CD4-positive, alpha-beta T cell treated with Interleukin-17A for 4 hours (primary cell): ENCODE measurements around the gene JMJD6.
"Not testable (repeated sequence)": the region's sequence is repeated elsewhere in the genome, so short reads cannot be mapped to it uniquely, and the experiment has no call there.

ENCODE experiments used
- DNase-seq: peaks from one replicate; pipeline ENCODE4 v3.0.0-alpha.2; 2020; ENCODE audit warnings: mixed read lengths

The JMJD6 gene

DNA sequence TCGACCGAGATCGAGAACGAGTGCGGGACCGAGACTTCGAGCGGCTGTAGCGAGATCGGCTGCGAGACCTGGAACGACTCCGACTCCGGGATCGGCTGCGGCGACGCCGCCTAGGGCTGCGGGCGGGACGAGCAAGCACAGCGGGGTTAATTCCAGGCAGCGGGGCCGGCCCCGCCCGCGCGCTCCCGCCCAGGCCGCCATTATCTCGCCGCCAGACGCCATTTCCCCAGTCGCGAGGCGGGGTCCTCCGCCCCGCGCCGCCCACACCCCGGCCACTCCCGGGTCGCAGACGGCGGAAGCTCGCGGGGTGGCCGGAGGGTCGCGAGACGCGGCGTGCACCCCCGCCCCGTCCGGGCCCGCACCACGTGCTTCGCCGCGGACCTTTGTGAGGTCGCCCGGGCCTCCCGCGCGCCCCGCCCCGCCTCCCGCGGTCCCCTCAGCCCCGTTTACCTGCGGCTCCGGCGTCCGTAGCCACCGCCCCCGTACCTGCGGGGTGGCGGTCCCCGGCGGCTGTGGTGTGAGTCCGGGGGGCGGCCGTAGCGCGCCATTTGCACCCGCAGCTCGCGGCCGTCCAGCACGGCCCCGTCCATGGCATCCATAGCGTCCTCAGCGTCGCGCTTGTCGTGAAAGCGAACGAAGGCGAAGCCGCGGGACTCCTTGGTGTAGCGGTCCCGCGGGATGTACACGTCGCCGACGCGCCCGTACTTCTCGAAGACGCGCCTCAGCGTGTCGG lies 10.1 kb upstream of the JMJD6 start:
- peak; percentile 80 for DNase-seq

DNA sequence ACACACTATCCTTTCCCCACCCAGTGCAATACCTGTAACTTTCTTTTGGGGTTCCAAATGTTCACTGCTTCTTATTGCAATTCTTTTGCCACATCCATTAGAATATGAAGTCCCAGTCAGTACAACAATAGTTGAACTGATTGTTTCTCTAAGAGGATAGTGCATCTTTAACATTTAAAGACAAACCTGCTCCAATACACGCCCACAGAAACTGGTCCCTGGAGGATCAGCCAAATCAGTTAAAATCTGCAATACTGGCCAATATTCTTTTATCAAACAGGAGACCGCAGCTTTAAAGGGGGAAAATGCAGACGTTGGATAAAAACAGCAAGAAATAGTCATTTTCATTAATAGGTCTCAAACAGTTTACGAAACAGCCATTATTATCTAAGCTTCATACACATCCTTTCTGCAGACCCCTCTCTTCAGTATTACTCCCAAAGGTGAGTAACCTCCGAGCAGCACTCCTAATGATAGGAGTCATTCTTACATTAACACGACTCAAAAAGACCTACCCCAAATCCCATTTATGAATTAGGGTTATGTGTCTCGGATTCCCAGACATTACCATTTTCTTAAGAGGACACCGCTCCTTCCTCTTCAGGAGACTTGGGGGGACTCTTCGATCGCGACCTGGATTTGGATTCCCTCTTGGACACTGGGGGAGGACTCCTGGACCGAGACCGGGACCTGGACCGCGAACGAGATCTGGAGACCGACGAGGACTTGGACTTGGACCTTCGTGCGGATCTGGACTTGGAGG lies 9.4 kb upstream of the JMJD6 start:
- DNase-seq = no peak

DNA sequence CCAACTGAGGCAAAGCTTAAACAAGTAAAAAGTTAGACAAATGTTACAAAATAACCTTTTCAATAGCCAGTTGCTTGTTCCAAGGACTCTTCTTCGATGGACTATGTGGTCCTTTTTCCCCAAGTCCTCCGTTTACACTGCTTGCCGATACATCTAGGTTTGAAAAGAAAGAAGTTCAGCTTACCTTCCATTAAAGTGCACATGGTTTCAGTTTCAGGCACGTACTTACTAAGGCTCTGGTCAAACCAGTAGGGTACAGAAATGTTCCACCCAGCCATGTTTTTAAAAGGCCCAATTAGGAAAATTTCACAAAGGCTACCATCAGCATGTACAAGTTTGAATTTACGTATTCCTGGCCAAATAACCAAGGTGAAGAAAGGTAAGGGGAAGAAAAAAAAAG lies 8.6 kb upstream of the JMJD6 start:
- no peak for DNase-seq

DNA sequence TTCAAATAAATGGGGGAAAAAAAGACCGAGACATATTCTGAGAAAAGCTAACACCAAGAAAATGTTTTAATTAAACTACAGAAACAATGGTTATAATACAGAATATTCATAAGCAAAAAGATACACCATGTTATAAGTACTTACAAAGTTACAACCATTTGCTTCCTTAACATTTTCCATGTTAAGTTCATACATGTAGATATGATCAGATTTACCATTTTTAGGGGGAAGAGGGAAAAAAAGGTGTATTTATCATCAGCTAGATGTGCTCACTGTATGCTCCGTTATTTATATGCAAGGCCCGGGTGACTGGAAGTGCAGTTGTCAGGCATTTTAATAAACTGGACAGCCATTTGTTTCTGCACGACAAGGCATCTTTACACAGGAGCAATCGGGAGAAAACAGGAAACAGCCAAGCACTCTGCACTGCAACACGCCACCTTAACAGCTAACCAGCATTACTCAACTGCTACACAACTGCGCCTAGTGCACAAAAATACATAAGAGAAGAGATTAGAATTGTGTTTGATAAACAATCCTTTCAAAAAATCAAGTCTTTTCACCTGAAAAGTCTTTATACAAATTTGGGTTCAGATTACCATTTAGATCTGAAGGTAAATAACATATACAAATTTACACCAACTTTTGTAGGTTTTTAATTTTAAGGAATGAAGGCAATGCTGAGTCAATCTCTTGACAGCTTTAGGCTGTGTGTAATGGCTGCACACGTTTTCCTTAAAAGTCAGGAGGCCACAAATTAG lies 7.9 kb upstream of the JMJD6 start:
- peak; percentile 52 for DNase-seq

DNA sequence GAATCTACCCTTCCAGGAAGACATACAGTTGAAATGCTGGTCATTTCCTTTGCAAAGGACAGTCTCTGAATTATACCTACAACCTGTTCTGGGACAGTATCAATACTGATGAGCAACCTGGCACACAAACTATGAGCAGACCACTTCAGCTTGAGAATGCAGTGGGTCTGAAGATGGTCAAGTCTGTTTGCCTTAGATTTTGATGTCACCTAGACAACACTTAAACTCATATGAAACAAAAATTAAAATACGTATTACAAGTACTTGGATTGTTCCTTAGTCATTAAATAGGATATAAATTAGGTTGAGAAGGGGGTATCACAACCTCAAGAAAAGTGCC lies 7.2 kb upstream of the JMJD6 start:
- DNase-seq = no peak

DNA sequence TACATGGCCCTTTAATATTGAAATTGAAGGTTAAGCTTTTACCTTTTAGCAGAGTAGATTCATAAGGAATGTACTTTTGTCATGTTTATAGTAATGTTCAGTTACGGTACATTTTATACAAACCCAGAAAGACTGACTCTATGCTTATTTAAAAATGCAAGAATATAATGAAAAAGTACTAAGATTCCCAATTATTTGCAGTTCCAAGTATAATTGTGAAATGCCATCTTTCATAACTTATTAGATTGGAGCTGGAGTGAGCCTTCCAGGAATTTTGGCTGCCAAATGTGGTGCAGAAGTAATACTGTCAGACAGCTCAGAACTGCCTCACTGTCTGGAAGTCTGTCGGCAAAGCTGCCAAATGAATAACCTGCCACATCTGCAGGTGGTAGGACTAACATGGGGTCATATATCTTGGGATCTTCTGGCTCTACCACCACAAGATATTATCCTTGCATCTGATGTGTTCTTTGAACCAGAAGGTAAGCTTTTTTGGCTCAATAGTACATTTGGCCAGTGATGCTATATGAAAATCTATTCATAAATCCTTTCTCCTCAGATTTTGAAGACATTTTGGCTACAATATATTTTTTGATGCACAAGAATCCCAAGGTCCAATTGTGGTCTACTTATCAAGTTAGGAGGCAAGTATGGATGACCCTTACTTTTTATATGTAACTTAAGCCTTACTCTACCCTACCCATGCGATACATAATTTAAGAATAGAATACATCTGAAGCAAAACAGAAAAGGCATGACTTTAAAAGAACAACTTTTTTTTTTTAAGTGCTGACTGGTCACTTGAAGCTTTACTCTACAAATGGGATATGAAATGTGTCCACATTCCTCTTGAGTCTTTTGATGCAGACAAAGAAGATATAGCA lies 6.6 kb upstream of the JMJD6 start:
- no peak for DNase-seq

DNA sequence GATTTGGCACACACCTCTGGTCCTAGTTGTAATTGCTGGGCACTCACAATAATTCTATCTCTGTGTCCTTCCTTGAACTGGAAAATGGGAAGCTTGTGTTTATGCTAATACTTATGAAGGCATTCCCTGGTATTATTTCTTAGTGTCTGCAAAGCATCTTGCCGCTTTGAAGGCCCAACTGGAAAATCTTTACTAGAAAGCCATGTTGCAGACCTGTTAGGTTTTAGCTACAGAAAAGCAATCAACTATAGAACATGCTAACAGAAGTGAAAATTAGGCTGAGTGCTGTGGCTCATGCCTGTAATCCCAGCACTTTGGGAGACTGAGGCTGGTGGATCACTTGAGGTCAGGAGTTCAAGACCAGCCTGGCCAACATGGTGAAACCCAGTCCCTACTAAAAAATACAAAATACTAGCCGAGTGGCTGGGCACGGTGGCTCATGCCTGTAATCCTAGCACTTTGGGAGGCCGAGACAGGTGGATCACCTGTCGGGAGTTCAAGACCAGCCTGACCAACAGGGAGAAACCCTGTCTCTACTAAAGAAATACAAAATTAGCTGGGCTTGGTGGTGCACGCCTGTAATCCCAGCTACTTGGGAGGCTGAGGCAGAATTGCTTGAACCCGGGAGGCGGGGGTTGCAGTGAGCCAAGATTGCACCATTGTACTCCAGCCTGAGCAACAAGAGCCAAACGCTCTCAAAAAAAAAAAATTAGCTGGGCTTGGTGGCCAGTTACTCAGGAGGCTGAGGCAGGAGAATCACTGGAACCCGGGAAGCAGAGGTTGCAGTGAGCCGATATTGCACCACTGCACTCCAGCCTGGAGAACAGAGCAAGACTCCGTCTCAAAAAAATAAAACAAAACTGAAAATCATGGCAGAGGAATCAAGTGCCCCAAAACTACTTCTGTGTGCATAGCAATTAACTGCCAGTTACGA lies 5.7 kb upstream of the JMJD6 start:
- DNase-seq = not testable (repeated sequence)

DNA sequence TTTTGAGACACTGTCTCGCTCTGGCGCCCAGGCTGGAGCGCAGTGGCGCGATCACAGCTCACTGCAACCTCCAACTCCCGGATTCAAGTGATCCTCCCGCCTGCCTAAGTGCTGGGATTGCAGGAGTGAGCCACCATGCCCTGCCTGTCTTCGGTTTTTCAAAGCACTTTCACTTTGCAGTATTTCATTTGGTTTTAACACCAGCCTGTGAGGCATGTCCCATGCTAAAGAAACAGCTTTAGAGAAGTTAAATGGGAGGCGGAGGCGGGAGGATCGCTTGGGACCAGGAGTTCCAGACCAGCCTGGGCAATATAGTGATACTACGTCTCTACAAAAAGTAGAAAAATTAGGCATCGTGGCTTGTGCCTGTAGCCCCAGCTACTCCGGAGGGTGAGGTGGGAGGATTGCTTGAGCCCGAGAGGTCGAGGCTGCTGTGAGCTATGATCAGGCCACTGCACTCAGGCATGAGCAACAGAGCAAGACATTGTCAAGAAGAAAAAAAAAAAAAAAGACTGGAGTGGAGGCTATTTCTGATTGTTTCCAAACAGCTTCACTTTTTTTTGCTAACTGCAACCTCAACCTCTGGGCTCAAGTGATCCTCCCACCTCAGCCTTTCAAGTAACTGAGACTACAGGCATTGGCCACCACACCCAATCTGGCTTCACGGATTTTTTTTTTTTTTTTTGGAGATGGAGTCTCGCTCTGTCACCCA lies 1.5 kb upstream of the JMJD6 start:
- peak; percentile 20 for DNase-seq

DNA sequence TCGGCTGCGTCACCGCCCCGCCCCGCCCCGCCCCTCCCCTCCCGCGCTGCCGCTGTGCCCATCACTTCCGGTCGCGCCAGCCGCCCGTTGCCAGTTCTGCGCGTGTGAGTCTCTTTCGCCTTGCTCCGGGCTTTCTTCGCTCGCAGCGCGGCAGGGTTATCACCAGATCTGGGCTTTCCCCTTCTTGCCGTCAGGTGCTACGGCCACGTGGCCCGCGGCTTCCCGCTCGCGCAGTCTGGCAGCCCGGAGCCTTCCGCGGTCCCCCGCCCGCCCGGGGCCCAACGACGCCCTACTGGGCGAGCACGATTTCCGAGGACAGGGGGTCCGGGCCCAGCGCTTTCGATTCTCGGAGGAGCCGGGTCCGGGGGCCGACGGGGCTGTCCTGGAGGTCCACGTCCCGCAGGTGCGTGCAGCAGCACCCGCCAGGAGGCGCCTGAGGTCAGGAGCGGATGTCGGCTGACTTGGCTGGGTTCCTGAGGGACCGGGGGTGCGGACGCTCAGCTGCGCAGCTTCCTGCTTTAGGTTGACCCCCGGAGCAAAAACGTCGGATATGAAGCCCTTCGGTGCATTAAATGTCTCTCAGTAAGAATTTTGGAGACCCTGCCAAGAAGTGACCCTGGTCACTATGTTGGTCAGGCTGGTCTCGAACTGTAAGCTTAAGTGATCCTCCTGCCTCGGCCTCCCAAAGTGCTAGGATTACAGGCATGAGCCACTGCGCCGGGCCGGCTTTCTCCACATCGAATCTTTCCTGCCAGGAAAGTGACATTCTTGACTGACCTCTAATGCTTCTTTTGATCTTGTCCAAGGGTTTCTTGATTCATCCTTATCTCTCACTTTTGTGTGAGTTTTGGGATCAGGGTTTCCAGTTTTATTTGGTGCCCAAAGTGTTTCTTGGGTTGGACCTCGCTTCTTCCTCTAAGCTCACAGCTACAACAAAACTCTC lies 641 bp upstream of the JMJD6 start, which contains the start of gene METTL23:
TSS of gene METTL23 (plus strand) at position 64 of the 943 bp plus-strand sequence. CDS start 2,872 bp downstream, outside the sequence.
- peak; percentile 86 for DNase-seq

DNA sequence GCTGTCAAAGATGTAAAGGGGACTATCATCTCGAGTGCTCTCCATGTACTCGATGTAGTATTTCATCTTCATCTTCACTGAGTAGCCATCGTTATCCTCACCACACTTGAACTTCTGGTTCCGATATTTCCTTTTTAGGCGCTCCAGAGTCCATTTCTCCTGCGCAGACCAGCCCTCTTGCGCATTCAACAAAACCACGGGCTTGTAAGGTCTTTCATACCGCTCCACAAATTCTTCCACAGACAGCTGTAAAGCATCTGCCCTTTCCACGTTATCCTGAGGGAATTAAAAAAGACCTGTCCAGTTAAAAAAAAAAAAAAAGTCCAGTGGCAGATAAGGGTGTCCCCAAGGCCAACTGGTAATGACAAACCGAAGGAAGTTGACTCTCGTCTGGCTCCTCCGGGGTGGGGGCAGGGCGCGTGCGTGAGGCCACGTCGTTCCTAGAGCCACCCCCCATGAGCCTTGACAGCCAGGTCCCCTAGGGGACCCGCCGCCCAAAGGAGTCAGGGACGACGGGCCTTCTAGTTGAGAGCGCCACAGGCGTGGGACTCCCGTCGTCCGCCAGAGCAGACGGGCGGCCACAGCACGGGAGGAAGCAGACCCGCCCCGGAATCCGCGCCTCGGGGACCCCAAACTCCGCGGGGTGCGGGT lies 701 bp downstream of the JMJD6 start:
- peak; percentile 76 for DNase-seq

DNA sequence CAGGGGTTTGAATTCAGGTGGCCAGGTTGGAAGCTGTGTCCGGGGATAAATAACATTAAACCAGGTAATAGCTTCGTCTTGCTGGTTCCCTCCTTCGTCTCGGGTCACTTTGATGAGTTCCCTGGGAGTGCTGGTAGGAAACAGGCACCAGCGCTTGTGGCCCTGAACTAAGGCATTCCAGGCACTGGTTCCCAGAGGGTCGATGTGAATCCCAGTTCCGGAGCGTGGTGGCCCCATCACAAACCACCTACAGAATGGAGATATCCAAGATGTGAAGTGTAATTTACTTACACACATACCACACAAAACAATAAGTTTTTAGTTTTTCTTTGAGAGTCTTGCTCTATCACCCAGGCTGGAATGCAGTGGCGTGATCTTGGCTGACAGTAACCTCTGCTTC lies 2.6 kb downstream of the JMJD6 start:
- DNase-seq = no peak

DNA sequence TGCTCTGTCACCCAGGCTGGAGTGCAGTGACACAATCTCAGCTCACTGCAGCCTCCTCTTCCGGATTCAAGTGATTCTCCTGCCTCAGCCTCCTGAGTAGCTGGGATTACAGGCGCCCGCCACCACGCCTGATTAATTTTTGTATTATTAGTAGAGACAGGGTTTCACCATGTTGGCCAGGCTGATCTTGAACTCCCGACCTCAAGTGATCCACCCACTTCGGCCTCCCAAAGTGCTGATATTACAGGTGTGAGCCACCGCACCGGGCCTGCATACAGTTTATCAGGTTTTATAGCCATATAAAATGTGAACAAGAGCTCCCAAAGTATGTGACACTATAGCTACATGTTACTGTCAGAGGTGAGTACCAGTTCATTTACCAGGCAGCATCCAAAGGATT lies 3.4 kb downstream of the JMJD6 start:
- DNase-seq = not testable (repeated sequence)

DNA sequence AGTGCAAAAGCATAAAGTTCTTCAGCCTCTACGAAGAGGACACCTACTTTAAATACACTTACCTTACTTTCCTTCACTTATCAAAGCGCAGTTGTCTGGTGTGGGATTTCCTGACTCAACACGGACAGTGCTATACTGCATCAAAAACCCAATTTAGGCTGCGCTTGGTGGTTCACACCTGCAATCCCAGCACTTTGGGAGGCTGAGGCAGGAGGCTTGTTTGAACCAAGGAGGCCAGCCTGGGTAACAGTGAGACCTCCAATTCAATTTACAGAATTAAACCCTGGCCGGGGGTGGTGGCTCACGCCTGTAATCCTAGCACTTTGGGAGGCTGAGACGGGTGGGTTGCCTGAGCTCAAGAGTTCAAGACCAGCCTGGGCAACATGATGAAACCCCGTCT lies 4.1 kb downstream of the JMJD6 start:
- DNase-seq = no peak

DNA sequence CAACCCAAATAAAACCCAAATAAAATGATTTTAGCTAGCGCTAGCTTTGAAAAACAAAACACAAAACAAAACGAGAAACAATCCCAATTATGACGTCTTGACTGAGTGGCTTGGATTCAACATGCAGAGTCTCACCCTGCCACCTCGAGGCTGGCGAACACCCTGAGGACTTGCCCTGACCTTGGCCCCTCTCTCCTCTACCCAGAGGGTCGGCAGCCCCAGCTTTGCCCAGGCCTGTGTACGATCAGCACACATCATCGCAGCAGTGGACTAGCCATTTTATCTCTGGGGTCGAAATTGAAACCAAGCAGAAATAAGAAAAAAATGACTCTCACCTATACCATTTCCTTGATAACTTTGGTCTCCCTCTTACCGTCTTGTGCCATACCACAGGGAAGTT lies 4.9 kb downstream of the JMJD6 start:
- DNase-seq = no peak

DNA sequence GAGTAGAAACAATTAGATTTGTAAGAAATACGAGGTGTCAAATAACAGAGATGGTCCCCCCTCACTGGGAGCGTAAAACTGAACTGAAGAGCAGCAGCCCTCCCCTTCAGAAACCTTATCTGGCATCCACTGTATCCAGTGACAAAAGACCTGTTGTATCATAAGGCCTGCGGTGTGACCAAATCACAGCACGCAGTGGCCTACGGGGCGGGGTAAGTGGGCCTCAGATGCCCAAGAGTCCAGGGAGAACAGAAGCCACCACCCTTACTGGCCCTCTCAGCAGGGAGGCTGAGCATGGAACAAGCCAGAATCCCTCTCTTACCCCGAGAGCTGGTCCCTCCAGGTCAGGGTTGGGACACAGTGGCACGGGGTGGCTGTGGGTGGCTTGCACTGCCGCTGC lies 5.5 kb downstream of the JMJD6 start:
- no peak for DNase-seq

DNA sequence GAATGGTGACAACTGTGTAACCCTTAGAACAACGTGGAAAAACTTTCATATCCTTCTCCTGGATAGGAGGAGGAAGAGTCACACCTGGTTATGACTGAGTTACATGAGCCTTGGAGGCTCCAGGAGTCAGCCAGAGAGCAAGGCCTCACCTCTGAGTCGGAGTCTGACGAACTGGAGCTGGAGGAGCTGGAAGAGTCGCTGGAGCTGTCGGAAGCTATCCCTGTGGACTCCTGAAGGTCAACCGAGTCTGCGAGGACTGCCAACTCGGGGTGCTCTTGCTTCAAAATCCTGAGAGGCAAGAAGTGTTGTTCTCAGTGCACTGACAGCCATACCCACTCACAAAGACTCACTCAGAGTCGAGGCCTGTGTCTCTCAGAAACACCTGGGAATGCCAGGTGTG lies 6.2 kb downstream of the JMJD6 start:
- no peak for DNase-seq

DNA sequence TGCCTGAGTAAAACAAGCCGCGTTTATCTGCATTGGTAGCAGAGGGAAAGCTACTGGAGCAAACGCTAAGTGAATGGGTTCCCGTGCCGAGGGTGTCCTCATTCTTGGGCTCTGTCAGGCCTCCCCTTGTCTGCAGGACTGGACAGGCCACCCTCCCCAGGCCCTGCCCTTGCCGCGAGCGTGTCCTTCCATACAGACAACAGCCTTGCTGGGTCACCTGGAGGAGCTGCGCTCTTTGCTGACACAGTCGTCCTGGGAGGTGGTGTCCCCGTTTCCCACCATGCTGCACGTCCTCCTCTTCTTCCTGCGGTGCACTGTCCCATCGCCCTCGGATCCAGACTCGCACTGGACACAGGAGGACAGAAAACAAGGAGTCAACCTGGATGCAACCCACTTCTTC lies 7.9 kb downstream of the JMJD6 start:
- no peak for DNase-seq

DNA sequence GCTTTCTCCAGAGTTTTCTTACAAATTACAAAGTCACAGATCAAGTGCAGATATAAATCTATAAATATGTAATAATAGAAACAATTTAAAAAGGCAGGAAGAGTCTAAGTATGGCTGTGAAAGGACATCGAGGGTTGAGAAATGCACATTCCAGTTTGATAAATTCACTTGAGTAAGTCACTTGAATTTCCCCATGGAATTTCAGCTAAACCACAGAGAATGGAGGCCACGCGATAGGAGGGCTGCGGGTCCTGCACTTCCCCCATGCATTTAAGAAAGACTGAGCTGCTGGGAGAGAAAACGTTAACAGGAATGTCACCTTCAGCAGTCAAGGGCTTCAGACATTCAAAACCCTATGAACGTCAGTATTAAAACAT lies 9.6 kb downstream of the JMJD6 start:
- no peak for DNase-seq

DNA sequence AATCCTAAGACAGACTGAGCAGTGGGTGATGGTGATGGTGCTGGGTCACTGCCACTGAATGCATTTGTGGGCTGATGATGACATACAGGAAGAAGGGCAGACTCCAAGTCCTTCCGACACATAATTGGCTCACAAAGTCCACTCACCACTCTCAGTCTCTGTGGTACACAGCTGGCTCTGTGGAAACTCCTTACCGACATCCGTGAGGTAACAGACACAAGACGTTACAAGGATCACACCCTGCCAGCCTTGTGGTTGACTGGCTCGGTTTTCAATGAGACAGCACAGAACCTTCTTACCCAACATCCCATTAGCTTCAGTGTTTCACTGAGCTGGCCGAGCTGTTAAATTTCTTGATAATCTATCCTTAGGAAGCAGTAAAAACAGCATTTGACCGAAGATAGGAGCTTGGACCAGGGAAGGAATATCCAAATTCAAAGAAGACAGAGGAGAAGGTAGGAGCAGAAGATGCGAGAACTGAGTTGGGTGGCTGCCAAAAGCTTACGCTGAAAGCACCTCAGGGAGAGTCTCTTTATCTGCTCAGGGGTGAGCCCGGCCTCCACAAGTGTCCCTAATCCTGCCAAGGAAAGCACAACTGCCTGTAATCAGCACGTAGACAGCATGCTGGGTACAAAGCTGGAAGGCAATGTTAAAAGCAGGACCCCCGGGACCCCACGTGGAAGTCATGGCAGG lies 10.1 kb downstream of the JMJD6 start:
- no peak for DNase-seq
